ENCODE measurements around the gene PUM2.
"Not testable (repeated sequence)": the region's sequence is repeated elsewhere in the genome, so short reads cannot be mapped to it uniquely, and the experiment has no call there.

PUM2 gene

GRCh38 chr2:20236496-20236895 is 114.1 kb downstream of the PUM2 start:
- DNase-seq = no peak
- intact Hi-C loops (cut with DNase I) = no loop called here

GRCh38 chr2:20235655-20236305 is 114.9 kb downstream of the PUM2 start:
- peak in 1 of 10 donors; percentile 50 for DNase-seq
- intact Hi-C loops (cut with DNase I) = no loop called here

GRCh38 chr2:20234597-20234996 is 116.0 kb downstream of the PUM2 start:
- intact Hi-C loops (cut with DNase I); DNase-seq: not testable (repeated sequence)

GRCh38 chr2:20232837-20233207 is 117.8 kb downstream of the PUM2 start:
- intact Hi-C loops (cut with DNase I) = no loop called here
- DNase-seq = no peak

- intact Hi-C loops (cut with DNase I) = no loop called here
- peak in 1 of 10 donors; percentile 67 for DNase-seq
Observed at GRCh38 chr2:20231598-20232026, 119.0 kb downstream of the PUM2 start.

GRCh38 chr2:20231159-20231558 is 119.5 kb downstream of the PUM2 start:
- DNase-seq = peak in 2 of 10 donors; percentile 35 to 45

GRCh38 chr2:20230114-20230425 is 120.6 kb downstream of the PUM2 start:
- no peak for DNase-seq
- intact Hi-C loops (cut with DNase I) = no loop called here

More at GRCh38 chr2:20231159-20231558, 119.5 kb downstream of the PUM2 start:
- intact Hi-C loops (cut with DNase I) = no loop called here

- intact Hi-C loops (cut with DNase I) = no loop called here
- peak in 1 of 10 donors; percentile 45 for DNase-seq
Observed at GRCh38 chr2:20229322-20230113, 121.1 kb downstream of the PUM2 start.

- DNase-seq = peak in 2 of 10 donors; percentile 30 to 57
- intact Hi-C loops (cut with DNase I) = no loop called here
Observed at GRCh38 chr2:20227894-20228505, 122.6 kb downstream of the PUM2 start.

- intact Hi-C loops (cut with DNase I) = no loop called here
- DNase-seq = peak in 1 of 10 donors; percentile 62
Observed at GRCh38 chr2:20226152-20226545, 124.5 kb downstream of the PUM2 start.

- peak in 7 of 10 donors; percentile 27 to 90 (median 49) for DNase-seq
- intact Hi-C loops (cut with DNase I) = no loop called here
Observed at GRCh38 chr2:20225294-20226151, 125.1 kb downstream of the PUM2 start.

GRCh38 chr2:20224716-20225293 is 125.8 kb downstream of the PUM2 start, which contains the start of gene SDC1:
Gene SDC1, minus strand, starts transcription at chr2:20225130. Its CDS starts 263 bp downstream, at chr2:20224867.
- intact Hi-C loops (cut with DNase I) = loop anchor here (5.0 kb wide), 1 partner anchor 88 kb away; no protein-coding TSS in a partner anchor
- peak in 6 of 10 donors; percentile 16 to 85 (median 57) for DNase-seq

GRCh38 chr2:20224164-20224715 is 126.4 kb downstream of the PUM2 start:
- DNase-seq = peak in 1 of 10 donors; percentile 43
- intact Hi-C loops (cut with DNase I) = loop anchor here (5.0 kb wide), 1 partner anchor 87 kb away; no protein-coding TSS in a partner anchor

- DNase-seq = peak in 6 of 10 donors; percentile 20 to 88 (median 54)
- intact Hi-C loops (cut with DNase I) = loop anchor here (5.0 kb wide), 1 partner anchor 86 kb away; no protein-coding TSS in a partner anchor
Observed at GRCh38 chr2:20223407-20224163, 127.1 kb downstream of the PUM2 start.

- peak in 3 of 10 donors; percentile 42 to 57 (median 48) for DNase-seq
Observed at GRCh38 chr2:20222769-20223406, 127.8 kb downstream of the PUM2 start.

GRCh38 chr2:20222014-20222768 is 128.5 kb downstream of the PUM2 start:
- intact Hi-C loops (cut with DNase I) = loop anchor here (5.0 kb wide), 1 partner anchor 85 kb away; no protein-coding TSS in a partner anchor

More at GRCh38 chr2:20222769-20223406, 127.8 kb downstream of the PUM2 start:
- intact Hi-C loops (cut with DNase I) = loop anchor here (5.0 kb wide), 1 partner anchor 86 kb away; no protein-coding TSS in a partner anchor

GRCh38 chr2:20221555-20221973 is 129.1 kb downstream of the PUM2 start:
- DNase-seq = peak in 1 of 10 donors; percentile 0
- intact Hi-C loops (cut with DNase I) = loop anchor here (5.0 kb wide), 1 partner anchor 84 kb away; no protein-coding TSS in a partner anchor

More at GRCh38 chr2:20222014-20222768, 128.5 kb downstream of the PUM2 start:
- DNase-seq = peak in 2 of 10 donors; percentile 5 to 18

Data from posterior cingulate gyrus (tissue), 11 donors.